WTC11 (cell line): ENCODE results near the gene MAT2A. TPM values are rescaled to one million over a fixed set of nuclear protein-coding genes. Genes with fewer than 3 reads are reported as not detected.

Source experiments
- ATAC-seq: fragments of 200-7000 bp; cut with Tn5 transposase; 2 replicates; pipeline ENCODE4 v1.10.0; 2021; ENCODE audit warnings: mild to moderate bottlenecking, moderate library complexity
- CTCF ChIA-PET: fragments of 300-600 bp; sonication (Branson Sonifier 250); formaldehyde crosslinking; loops from one replicate; lab custom pipeline; 2021; ENCODE audit warnings: antibody characterized with exemption; lab: Charles Lee
- POLR2A ChIA-PET: fragments of 350-600 bp; sonication (Branson Sonifier 250); formaldehyde crosslinking; loops from one replicate; lab custom pipeline; 2021; ENCODE audit warnings: antibody characterized with exemption; lab: Charles Lee
- DNase-seq: peaks from one replicate; pipeline ENCODE4 v3.0.0; 2021; ENCODE audit warnings: low spot score
- H3K27ac Mint-ChIP-seq: 2 replicates; pipeline ENCODE4 v1.8.0; 2021; ENCODE audit warnings: mixed read lengths
- H3K27me3 Mint-ChIP-seq: 2 replicates; pipeline ENCODE4 v1.8.0; 2021; ENCODE audit warnings: low read depth, mild to moderate bottlenecking, moderate library complexity, mixed read lengths
- H3K36me3 Mint-ChIP-seq: 2 replicates; pipeline ENCODE4 v1.8.0; 2021; ENCODE audit warnings: mixed read lengths
- H3K4me1 Mint-ChIP-seq: 2 replicates; pipeline ENCODE4 v1.8.0; 2022; ENCODE audit warnings: mixed read lengths
- H3K4me3 Mint-ChIP-seq: 2 replicates; pipeline ENCODE4 v1.8.0; 2021; ENCODE audit warnings: mild to moderate bottlenecking, moderate library complexity, mixed read lengths
- H3K9me3 Mint-ChIP-seq: 2 replicates; pipeline ENCODE4 v1.8.0; 2021; ENCODE audit warnings: mixed read lengths
- CREM ChIP-seq: sonication (generic); formaldehyde crosslinking; IDR thresholded peaks from 2 replicates; pipeline ENCODE4 v1.8.1; 2022; ENCODE audit warnings: mild to moderate bottlenecking, missing genetic modification reagents, moderate library complexity
- CTCF ChIP-seq: fragments of 200-600 bp; IDR thresholded peaks from 2 replicates; pipeline ENCODE4 v1.8.0; 2022; ENCODE audit warnings: antibody characterized with exemption
- EMX1 ChIP-seq: fragments of 250-450 bp; sonication (Bioruptor Pico); IDR thresholded peaks from 2 replicates; pipeline ENCODE4 v1.8.0; 2021; ENCODE audit warnings: mild to moderate bottlenecking
- FOXJ3 ChIP-seq: sonication (generic); formaldehyde crosslinking; IDR thresholded peaks from 2 replicates; pipeline ENCODE4 v1.9.0; 2021; ENCODE audit warnings: missing genetic modification reagents, mild to moderate bottlenecking, borderline replicate concordance
- FOXP4 ChIP-seq: sonication (generic); formaldehyde crosslinking; IDR thresholded peaks from 2 replicates; pipeline ENCODE4 v1.8.0; 2022; ENCODE audit warnings: mild to moderate bottlenecking, missing genetic modification reagents
- HMGA2 ChIP-seq: fragments of 250-450 bp; sonication (Bioruptor Pico); IDR thresholded peaks from 2 replicates; pipeline ENCODE4 v1.4.0; 2021; ENCODE audit warnings: mild to moderate bottlenecking, moderate library complexity
- MAX ChIP-seq: sonication (generic); formaldehyde crosslinking; IDR thresholded peaks from 2 replicates; pipeline ENCODE4 v1.8.0; 2022; ENCODE audit warnings: mild to moderate bottlenecking, missing genetic modification reagents
- NFATC4 ChIP-seq: fragments of 250-450 bp; sonication (Bioruptor Pico); IDR thresholded peaks from 2 replicates; pipeline ENCODE4 v1.9.0; 2021; ENCODE audit warnings: mild to moderate bottlenecking
- PRRX2 ChIP-seq: fragments of 250-450 bp; sonication (Bioruptor Pico); IDR thresholded peaks from 2 replicates; pipeline ENCODE4 v1.8.0; 2021; ENCODE audit warnings: mild to moderate bottlenecking
- ZNF232 ChIP-seq: sonication (generic); formaldehyde crosslinking; IDR thresholded peaks from 2 replicates; pipeline ENCODE4 v1.8.0; 2022; ENCODE audit warnings: mild to moderate bottlenecking, missing genetic modification reagents
- ZNF317 ChIP-seq: sonication (generic); formaldehyde crosslinking; IDR thresholded peaks from 2 replicates; pipeline ENCODE4 v1.8.1; 2023; ENCODE audit warnings: low read depth, mild to moderate bottlenecking, moderate library complexity, missing genetic modification reagents, borderline replicate concordance
- ZNF416 ChIP-seq: fragments of 250-450 bp; sonication (Bioruptor Pico); IDR thresholded peaks from 2 replicates; pipeline ENCODE4 v1.9.0; 2021; ENCODE audit warnings: mild to moderate bottlenecking, inconsistent platforms
- ZNF512 ChIP-seq: sonication (generic); formaldehyde crosslinking; IDR thresholded peaks from 2 replicates; pipeline ENCODE4 v1.8.1; 2022; ENCODE audit warnings: missing genetic modification reagents, borderline replicate concordance
- ZNF671 ChIP-seq: fragments of 250-450 bp; sonication (Bioruptor Pico); IDR thresholded peaks from 2 replicates; pipeline ENCODE4 v1.8.0; 2021; ENCODE audit warnings: mild to moderate bottlenecking
- total RNA-seq: library from RNA; stranded (reverse); gene quantifications from 3 replicates; pipeline ENCODE4 v1.2.3, GENCODE V29; 2021
- TF ChIP-seq, protein P1 (sequence below): fragments of 250-450 bp; sonication (Bioruptor Pico); IDR thresholded peaks from 2 replicates; pipeline ENCODE4 v1.9.0; 2021; ENCODE audit warnings: mild to moderate bottlenecking, borderline replicate concordance
- TF ChIP-seq, protein P2 (sequence below): fragments of 250-450 bp; sonication (Bioruptor Pico); IDR thresholded peaks from 2 replicates; pipeline ENCODE4 v1.9.0; 2021; ENCODE audit warnings: mild to moderate bottlenecking
- TF ChIP-seq, protein P3 (sequence below): fragments of 250-450 bp; sonication (Bioruptor Pico); conservative IDR thresholded peaks from 2 replicates; pipeline ENCODE4 v1.9.0; 2021; ENCODE audit warnings: mild to moderate bottlenecking

MAT2A gene
- total RNA-seq, 1 experiment from 2014 or later, result 222 TPM

GRCh38 chr2:85545780-85546240 is 6.8 kb downstream of the MAT2A start (continued):
- TF ChIP-seq, protein P1, sequence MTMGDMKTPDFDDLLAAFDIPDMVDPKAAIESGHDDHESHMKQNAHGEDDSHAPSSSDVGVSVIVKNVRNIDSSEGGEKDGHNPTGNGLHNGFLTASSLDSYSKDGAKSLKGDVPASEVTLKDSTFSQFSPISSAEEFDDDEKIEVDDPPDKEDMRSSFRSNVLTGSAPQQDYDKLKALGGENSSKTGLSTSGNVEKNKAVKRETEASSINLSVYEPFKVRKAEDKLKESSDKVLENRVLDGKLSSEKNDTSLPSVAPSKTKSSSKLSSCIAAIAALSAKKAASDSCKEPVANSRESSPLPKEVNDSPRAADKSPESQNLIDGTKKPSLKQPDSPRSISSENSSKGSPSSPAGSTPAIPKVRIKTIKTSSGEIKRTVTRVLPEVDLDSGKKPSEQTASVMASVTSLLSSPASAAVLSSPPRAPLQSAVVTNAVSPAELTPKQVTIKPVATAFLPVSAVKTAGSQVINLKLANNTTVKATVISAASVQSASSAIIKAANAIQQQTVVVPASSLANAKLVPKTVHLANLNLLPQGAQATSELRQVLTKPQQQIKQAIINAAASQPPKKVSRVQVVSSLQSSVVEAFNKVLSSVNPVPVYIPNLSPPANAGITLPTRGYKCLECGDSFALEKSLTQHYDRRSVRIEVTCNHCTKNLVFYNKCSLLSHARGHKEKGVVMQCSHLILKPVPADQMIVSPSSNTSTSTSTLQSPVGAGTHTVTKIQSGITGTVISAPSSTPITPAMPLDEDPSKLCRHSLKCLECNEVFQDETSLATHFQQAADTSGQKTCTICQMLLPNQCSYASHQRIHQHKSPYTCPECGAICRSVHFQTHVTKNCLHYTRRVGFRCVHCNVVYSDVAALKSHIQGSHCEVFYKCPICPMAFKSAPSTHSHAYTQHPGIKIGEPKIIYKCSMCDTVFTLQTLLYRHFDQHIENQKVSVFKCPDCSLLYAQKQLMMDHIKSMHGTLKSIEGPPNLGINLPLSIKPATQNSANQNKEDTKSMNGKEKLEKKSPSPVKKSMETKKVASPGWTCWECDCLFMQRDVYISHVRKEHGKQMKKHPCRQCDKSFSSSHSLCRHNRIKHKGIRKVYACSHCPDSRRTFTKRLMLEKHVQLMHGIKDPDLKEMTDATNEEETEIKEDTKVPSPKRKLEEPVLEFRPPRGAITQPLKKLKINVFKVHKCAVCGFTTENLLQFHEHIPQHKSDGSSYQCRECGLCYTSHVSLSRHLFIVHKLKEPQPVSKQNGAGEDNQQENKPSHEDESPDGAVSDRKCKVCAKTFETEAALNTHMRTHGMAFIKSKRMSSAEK, result peak; percentile 75; the same call in 1 of the 2 replicates
- TF ChIP-seq ZNF671 (CRISPR knock-in tag) (peak; percentile 83; the same call in 1 of the 2 replicates), NFATC4 (CRISPR knock-in tag) (peak; percentile 78), ZNF317 (no peak), MAX (CRISPR knock-in tag) (no peak), ZNF416 (peak; percentile 84), FOXJ3 (CRISPR knock-in tag) (no peak), ZNF232 (no peak), FOXP4 (CRISPR knock-in tag) (no peak), EMX1 (peak; percentile 73), PRRX2 (0 out of 2 replicates have a peak, but pooled peaks have one; percentile 22), CREM (CRISPR knock-in tag) (no peak)
- TF ChIP-seq, protein P2, sequence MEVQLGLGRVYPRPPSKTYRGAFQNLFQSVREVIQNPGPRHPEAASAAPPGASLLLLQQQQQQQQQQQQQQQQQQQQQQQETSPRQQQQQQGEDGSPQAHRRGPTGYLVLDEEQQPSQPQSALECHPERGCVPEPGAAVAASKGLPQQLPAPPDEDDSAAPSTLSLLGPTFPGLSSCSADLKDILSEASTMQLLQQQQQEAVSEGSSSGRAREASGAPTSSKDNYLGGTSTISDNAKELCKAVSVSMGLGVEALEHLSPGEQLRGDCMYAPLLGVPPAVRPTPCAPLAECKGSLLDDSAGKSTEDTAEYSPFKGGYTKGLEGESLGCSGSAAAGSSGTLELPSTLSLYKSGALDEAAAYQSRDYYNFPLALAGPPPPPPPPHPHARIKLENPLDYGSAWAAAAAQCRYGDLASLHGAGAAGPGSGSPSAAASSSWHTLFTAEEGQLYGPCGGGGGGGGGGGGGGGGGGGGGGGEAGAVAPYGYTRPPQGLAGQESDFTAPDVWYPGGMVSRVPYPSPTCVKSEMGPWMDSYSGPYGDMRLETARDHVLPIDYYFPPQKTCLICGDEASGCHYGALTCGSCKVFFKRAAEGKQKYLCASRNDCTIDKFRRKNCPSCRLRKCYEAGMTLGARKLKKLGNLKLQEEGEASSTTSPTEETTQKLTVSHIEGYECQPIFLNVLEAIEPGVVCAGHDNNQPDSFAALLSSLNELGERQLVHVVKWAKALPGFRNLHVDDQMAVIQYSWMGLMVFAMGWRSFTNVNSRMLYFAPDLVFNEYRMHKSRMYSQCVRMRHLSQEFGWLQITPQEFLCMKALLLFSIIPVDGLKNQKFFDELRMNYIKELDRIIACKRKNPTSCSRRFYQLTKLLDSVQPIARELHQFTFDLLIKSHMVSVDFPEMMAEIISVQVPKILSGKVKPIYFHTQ, result peak; percentile 29; the same call in 1 of the 2 replicates
- TF ChIP-seq, protein P3, sequence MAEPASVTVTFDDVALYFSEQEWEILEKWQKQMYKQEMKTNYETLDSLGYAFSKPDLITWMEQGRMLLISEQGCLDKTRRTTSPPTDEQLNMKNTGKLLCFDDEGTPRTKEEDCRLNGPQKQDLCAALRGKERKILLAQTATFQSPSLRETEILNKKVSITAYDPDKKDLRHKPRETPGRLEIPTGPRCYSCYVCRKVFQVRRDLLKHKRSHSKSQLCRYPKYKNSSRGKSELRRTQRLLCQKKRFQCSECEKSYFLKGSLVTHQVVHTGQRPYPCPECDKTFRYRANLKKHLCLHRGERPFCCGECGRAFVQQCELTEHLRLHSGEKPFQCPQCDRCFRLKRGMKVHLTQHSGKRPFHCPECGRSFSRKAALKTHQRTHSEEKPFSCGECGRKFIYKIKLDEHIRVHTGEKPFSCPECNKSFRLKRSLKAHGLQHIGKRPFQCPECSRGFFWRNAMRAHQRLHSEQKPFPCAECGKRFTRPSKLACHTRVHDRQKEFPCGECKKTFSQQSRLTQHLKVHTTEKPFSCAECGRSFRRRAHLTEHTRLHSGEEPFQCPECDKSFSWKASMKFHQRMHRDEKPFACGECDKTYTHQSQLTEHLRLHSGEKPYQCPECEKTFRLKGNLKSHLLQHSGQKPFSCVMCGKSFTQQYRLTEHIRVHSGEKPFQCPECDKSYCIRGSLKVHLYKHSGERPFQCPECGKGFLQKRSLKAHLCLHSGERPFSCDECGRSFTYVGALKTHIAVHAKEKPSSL (CRISPR knock-in tag), result peak; percentile 71; the same call in 1 of the 2 replicates

DNA sequence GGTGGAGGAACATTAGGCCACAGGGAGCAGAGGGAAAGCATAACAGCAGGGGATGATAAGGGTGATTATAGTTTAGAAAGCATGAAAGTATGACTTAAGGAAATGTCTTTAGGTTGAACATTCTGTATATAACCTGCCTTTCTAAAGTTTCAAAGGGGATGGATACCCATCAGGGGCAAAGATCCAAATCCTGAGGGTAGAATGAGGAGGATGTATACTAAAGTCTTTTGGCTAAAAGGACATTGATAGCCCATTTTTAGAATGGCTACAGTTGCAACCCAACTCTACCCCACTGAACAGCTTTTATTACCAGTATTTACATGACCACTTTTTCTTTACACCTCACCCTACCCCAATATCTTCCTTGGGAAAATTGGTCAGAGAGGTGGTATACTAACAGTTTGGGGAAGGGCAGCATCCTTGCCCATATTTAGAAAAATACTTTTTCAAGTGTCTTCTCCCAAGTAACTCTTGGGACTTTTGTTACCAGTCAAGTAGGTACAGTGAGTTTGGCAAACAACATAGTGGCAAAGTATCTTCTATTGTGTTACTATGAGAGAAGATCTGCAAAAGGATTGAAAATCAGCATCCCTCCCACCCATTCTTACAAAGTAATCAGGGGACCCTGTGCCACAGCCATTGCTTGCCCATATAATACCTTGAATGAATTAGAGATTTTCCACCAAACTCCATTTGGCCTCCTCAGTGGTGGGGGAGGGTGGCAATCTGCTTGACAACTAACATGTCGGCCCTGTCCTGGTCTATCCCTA is 8.3 kb downstream of the MAT2A start:
- H3K4me3 Mint-ChIP-seq, result no peak overlapping the region

More for the DNA sequence above, 8.3 kb downstream of the MAT2A start:
- ChIA-PET CTCF (interaction anchor here (1.5 to 3.8 kb wide), 2 partner anchors 127 to 156 kb away, joined by 5 to 24 read pairs; partner anchors contain the start of gene SH2D6), POLR2A (interaction anchor here (2.2 to 2.7 kb wide), 3 partner anchors 8 to 128 kb away, joined by 10 to 15 read pairs (median 14); partner anchors contain the start of genes MAT2A and SH2D6)
- TF ChIP-seq HMGA2 (CRISPR knock-in tag) (no peak), PRRX2 (peak; percentile 74; the same call in 1 of the 2 replicates), ZNF512 (CRISPR knock-in tag) (0 out of 2 replicates have a peak, but pooled peaks have one; percentile 32), CTCF (no peak)
- TF ChIP-seq, protein P3 (CRISPR knock-in tag), result peak; percentile 53; the same call in 1 of the 2 replicates
- ATAC-seq, result no peak; the same call in 1 of the 2 replicates
- H3K27ac Mint-ChIP-seq, result peak overlapping the region; percentile 87
- no peaks in the 10 kb centered on the region for H3K9me3 Mint-ChIP-seq
- peaks cover 61% of the 10 kb centered on the region for H3K36me3 Mint-ChIP-seq
- no peak for DNase-seq
- H3K4me1 Mint-ChIP-seq, result peaks cover 28% of the 10 kb centered on the region
- H3K27me3 Mint-ChIP-seq, result no peaks in the 10 kb centered on the region
